Measurements from ENCODE around the gene SPTBN1.

The SPTBN1 gene

GRCh38 chr2:54486766-54487165 lies 30.6 kb downstream of the SPTBN1 start:
- Histone ChIP-seq H3K27ac (ENCODE audit: low read depth, low read length) (no peak overlapping the region), H3K36me3 (ENCODE audit: insufficient read depth, low read length) (no peaks in the 10 kb centered on the region)

GRCh38 chr2:54490863-54491262 lies 34.7 kb downstream of the SPTBN1 start:
- peaks cover 8% of the 10 kb centered on the region for H3K4me1 ChIP-seq (ENCODE audit: insufficient read depth, low read length)
- no peak overlapping the region for H3K27ac ChIP-seq (ENCODE audit: low read depth, low read length)
- H3K9me3 ChIP-seq (ENCODE audit: low read length), result no peaks in the 10 kb centered on the region
- H3K36me3 ChIP-seq (ENCODE audit: insufficient read depth, low read length), result no peaks in the 10 kb centered on the region
- H3K4me3 ChIP-seq (ENCODE audit: low read depth in 1 of 2, low read length in 2 of 2), result no peak overlapping the region
- no peaks in the 10 kb centered on the region for H3K27me3 ChIP-seq (ENCODE audit: control insufficient read depth in 1 of 2, insufficient read depth in 2 of 2, low read length in 2 of 2)
- no peak overlapping the region for H3K9ac ChIP-seq (ENCODE audit: low read length)

More at GRCh38 chr2:54486766-54487165, 30.6 kb downstream of the SPTBN1 start:
- H3K4me1 ChIP-seq (ENCODE audit: insufficient read depth, low read length), result peaks cover 38% of the 10 kb centered on the region
- no peaks in the 10 kb centered on the region for H3K9me3 ChIP-seq (ENCODE audit: low read length)
- H3K27me3 ChIP-seq (ENCODE audit: control insufficient read depth in 1 of 2, insufficient read depth in 2 of 2, low read length in 2 of 2), result no peaks in the 10 kb centered on the region
- H3K9ac ChIP-seq (ENCODE audit: low read length), result no peak overlapping the region
- no peak overlapping the region for H3K4me3 ChIP-seq (ENCODE audit: low read depth in 1 of 2, low read length in 2 of 2)

- Histone ChIP-seq H3K9ac (ENCODE audit: low read length) (no peak overlapping the region), H3K4me1 (ENCODE audit: insufficient read depth, low read length) (peaks cover 13% of the 10 kb centered on the region), H3K36me3 (ENCODE audit: insufficient read depth, low read length) (no peaks in the 10 kb centered on the region), H3K9me3 (ENCODE audit: low read length) (no peaks in the 10 kb centered on the region), H3K4me3 (ENCODE audit: low read depth in 1 of 2, low read length in 2 of 2) (no peak overlapping the region), H3K27ac (ENCODE audit: low read depth, low read length) (no peak overlapping the region), H3K27me3 (ENCODE audit: control insufficient read depth in 1 of 2, insufficient read depth in 2 of 2, low read length in 2 of 2) (no peaks in the 10 kb centered on the region)
Measured at GRCh38 chr2:54492335-54492734, 36.2 kb downstream of the SPTBN1 start.

DNA sequence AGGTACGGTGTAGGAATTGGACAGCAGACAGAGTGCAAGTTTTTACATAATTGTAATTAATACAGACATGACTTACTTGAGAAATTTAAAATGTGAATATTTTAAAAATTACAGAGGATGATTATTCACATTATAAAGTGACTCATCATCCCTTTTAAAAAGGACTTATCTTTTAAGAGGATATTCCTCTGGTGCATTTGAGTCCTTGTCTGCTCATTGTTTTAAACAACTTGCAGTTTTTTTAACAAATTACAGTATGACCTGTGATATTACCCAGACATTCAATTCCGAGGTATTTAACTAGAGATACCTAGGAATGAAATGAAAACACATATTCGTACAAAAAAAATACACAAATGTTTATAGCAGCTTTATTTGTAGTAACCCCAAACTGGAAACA lies 38.0 kb downstream of the SPTBN1 start:
- no peak overlapping the region for H3K9ac ChIP-seq (ENCODE audit: low read length)
- H3K27me3 ChIP-seq (ENCODE audit: control insufficient read depth in 1 of 2, insufficient read depth in 2 of 2, low read length in 2 of 2), result no peaks in the 10 kb centered on the region
- H3K4me3 ChIP-seq (ENCODE audit: low read depth in 1 of 2, low read length in 2 of 2), result no peak overlapping the region
- H3K36me3 ChIP-seq (ENCODE audit: insufficient read depth, low read length), result no peaks in the 10 kb centered on the region
- H3K4me1 ChIP-seq (ENCODE audit: insufficient read depth, low read length), result peaks cover 20% of the 10 kb centered on the region
- no peak overlapping the region for H3K27ac ChIP-seq (ENCODE audit: low read depth, low read length)
- H3K9me3 ChIP-seq (ENCODE audit: low read length), result no peaks in the 10 kb centered on the region

DNA sequence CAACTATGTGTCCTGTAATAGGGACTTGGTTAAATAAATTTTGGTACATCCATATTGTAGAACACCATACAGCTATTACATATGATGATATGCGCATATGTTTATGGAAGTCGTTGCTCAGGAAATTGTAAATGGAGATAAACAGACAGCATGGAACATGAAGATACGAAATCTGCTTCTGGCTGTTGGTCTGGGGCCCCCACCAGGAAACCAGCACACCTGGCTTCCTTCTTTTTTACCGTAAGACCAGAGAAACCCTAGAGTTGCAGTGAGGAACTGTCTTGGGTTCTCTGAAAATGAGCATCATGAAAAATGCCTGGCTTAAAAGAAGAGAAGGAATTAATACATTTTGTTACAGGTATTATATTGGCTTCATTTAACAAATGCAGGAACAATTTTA lies 40.8 kb downstream of the SPTBN1 start:
- no peaks in the 10 kb centered on the region for H3K9me3 ChIP-seq (ENCODE audit: low read length)
- no peak overlapping the region for H3K4me3 ChIP-seq (ENCODE audit: low read depth in 1 of 2, low read length in 2 of 2)
- H3K27me3 ChIP-seq (ENCODE audit: control insufficient read depth in 1 of 2, insufficient read depth in 2 of 2, low read length in 2 of 2), result no peaks in the 10 kb centered on the region
- no peak overlapping the region for H3K27ac ChIP-seq (ENCODE audit: low read depth, low read length)
- peaks cover 31% of the 10 kb centered on the region for H3K4me1 ChIP-seq (ENCODE audit: insufficient read depth, low read length)
- no peak overlapping the region for H3K9ac ChIP-seq (ENCODE audit: low read length)
- H3K36me3 ChIP-seq (ENCODE audit: insufficient read depth, low read length), result no peaks in the 10 kb centered on the region

GRCh38 chr2:54497763-54498680 lies 41.9 kb downstream of the SPTBN1 start:
- Histone ChIP-seq H3K27me3 (ENCODE audit: control insufficient read depth in 1 of 2, insufficient read depth in 2 of 2, low read length in 2 of 2) (no peaks in the 10 kb centered on the region), H3K9ac (ENCODE audit: low read length) (no peak overlapping the region), H3K4me3 (ENCODE audit: low read depth in 1 of 2, low read length in 2 of 2) (no peak overlapping the region), H3K36me3 (ENCODE audit: insufficient read depth, low read length) (no peaks in the 10 kb centered on the region), H3K4me1 (ENCODE audit: insufficient read depth, low read length) (peaks cover 42% of the 10 kb centered on the region), H3K9me3 (ENCODE audit: low read length) (no peaks in the 10 kb centered on the region), H3K27ac (ENCODE audit: low read depth, low read length) (no peak overlapping the region)

DNA sequence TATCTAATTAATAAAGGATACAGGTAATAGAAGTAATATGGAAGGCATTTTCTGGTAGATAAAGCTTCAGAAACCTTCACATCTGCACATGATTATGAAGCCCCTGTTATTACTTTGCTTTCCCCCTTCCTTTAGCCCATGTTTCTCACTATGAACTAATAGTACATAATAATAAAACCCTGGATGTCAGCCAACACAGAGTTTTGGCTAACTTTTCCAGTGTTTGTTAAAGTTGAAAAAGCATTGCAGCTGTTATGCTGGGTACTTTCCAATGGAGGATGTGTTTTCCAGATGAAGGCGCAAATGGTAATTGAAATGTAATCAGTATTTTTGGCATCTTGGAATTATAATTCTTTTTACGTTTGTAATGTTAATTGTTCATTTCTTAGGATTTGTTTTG lies 43.5 kb downstream of the SPTBN1 start:
- H3K4me1 ChIP-seq (ENCODE audit: insufficient read depth, low read length), result peaks cover 53% of the 10 kb centered on the region
- H3K9ac ChIP-seq (ENCODE audit: low read length), result no peak overlapping the region
- no peak overlapping the region for H3K4me3 ChIP-seq (ENCODE audit: low read depth in 1 of 2, low read length in 2 of 2)
- no peaks in the 10 kb centered on the region for H3K36me3 ChIP-seq (ENCODE audit: insufficient read depth, low read length)
- no peaks in the 10 kb centered on the region for H3K27me3 ChIP-seq (ENCODE audit: control insufficient read depth in 1 of 2, insufficient read depth in 2 of 2, low read length in 2 of 2)
- no peaks in the 10 kb centered on the region for H3K9me3 ChIP-seq (ENCODE audit: low read length)
- no peak overlapping the region for H3K27ac ChIP-seq (ENCODE audit: low read depth, low read length)

DNA sequence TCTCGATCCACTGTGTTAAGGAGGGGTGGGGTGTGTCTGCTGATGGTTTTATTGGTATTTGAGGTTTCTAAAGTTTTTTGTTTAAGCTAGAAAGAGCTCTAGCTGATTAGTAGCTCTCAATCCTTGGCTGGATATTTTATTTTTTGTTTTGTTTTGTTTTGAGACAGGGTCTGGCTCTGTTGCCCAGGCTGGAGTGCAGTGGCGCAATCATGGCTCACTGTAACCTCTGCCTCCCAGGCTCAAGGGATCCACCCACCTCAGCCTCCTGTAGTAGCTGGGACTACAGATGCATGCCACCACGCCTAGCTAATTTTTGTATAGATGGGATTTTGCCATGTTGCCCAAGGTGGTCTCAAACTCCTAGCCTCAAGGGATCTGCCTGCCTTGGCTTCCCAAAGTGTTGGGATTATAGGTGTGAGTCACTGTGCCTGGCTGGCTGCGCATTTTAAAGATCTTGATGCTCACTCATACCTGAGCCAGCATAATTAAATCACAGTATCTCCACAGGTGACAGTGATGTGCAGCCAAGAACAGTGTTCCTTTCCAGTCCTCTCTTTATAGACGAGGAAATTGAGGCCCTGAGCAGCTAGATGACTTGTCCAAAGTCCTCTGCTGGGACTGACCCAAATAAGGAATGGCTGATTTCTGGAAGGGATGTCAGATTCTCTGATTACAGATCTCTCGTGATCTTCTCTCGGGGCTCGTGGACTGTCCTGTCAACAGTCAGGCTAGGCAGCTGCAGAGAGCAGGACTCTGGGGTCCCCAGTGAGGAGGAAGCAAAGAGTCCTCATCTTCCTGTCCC lies 44.5 kb downstream of the SPTBN1 start:
- no peaks in the 10 kb centered on the region for H3K27me3 ChIP-seq (ENCODE audit: control insufficient read depth in 1 of 2, insufficient read depth in 2 of 2, low read length in 2 of 2)
- H3K9me3 ChIP-seq (ENCODE audit: low read length), result no peaks in the 10 kb centered on the region
- H3K27ac ChIP-seq (ENCODE audit: low read depth, low read length), result no peak overlapping the region
- no peak overlapping the region for H3K4me3 ChIP-seq (ENCODE audit: low read depth in 1 of 2, low read length in 2 of 2)
- H3K36me3 ChIP-seq (ENCODE audit: insufficient read depth, low read length), result no peaks in the 10 kb centered on the region
- H3K4me1 ChIP-seq (ENCODE audit: insufficient read depth, low read length), result peaks cover 61% of the 10 kb centered on the region
- no peak overlapping the region for H3K9ac ChIP-seq (ENCODE audit: low read length)

GRCh38 chr2:54502731-54503130 lies 46.6 kb downstream of the SPTBN1 start:
- Histone ChIP-seq H3K4me3 (ENCODE audit: low read depth in 1 of 2, low read length in 2 of 2) (no peak overlapping the region), H3K9ac (ENCODE audit: low read length) (no peak overlapping the region), H3K27ac (ENCODE audit: low read depth, low read length) (no peak overlapping the region), H3K36me3 (ENCODE audit: insufficient read depth, low read length) (no peaks in the 10 kb centered on the region), H3K4me1 (ENCODE audit: insufficient read depth, low read length) (peaks cover 52% of the 10 kb centered on the region), H3K9me3 (ENCODE audit: low read length) (no peaks in the 10 kb centered on the region), H3K27me3 (ENCODE audit: control insufficient read depth in 1 of 2, insufficient read depth in 2 of 2, low read length in 2 of 2) (no peaks in the 10 kb centered on the region)

GRCh38 chr2:54503192-54503591 lies 47.1 kb downstream of the SPTBN1 start:
- Histone ChIP-seq H3K4me1 (ENCODE audit: insufficient read depth, low read length) (peaks cover 49% of the 10 kb centered on the region), H3K36me3 (ENCODE audit: insufficient read depth, low read length) (no peaks in the 10 kb centered on the region), H3K9ac (ENCODE audit: low read length) (no peak overlapping the region), H3K4me3 (ENCODE audit: low read depth in 1 of 2, low read length in 2 of 2) (no peak overlapping the region), H3K27me3 (ENCODE audit: control insufficient read depth in 1 of 2, insufficient read depth in 2 of 2, low read length in 2 of 2) (no peaks in the 10 kb centered on the region), H3K9me3 (ENCODE audit: low read length) (no peaks in the 10 kb centered on the region), H3K27ac (ENCODE audit: low read depth, low read length) (no peak overlapping the region)

DNA sequence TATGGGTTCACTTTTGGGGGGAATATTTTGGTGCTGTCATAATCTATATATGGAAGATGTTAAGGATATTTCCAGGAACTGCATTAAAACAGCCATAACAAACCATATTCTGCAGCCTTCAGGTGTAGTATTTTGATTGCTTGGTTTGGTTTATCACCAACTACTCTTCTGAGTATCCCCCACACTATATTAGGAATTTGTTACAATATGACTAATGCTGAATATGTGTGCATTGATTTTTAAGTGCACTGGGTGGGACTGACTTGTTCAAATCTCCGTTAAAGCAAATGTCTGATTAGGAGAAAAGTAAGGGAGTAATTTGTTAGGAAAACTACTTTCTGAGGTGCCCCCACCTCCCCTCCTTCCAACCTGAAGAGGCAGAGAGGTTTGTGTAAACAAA lies 47.7 kb downstream of the SPTBN1 start:
- H3K9ac ChIP-seq (ENCODE audit: low read length), result no peak overlapping the region
- no peaks in the 10 kb centered on the region for H3K36me3 ChIP-seq (ENCODE audit: insufficient read depth, low read length)
- no peak overlapping the region for H3K27ac ChIP-seq (ENCODE audit: low read depth, low read length)
- H3K27me3 ChIP-seq (ENCODE audit: control insufficient read depth in 1 of 2, insufficient read depth in 2 of 2, low read length in 2 of 2), result no peaks in the 10 kb centered on the region
- no peaks in the 10 kb centered on the region for H3K9me3 ChIP-seq (ENCODE audit: low read length)
- H3K4me1 ChIP-seq (ENCODE audit: insufficient read depth, low read length), result peaks cover 49% of the 10 kb centered on the region
- no peak overlapping the region for H3K4me3 ChIP-seq (ENCODE audit: low read depth in 1 of 2, low read length in 2 of 2)

Data from muscle layer of colon (tissue), 2 donors.